Measurements from ENCODE around the gene CSNK1G2.

The CSNK1G2 gene

GRCh38 chr19:1944088-1944915 lies 3.3 kb downstream of the CSNK1G2 start:
- no peak for DNase-seq

- DNase-seq, result no peak
Measured at GRCh38 chr19:1944916-1945561, 4.1 kb downstream of the CSNK1G2 start.

- peak in 1 of 14 donors; percentile 25 for DNase-seq
Measured at GRCh38 chr19:1945899-1946298, 4.9 kb downstream of the CSNK1G2 start.

- no peak for DNase-seq
Measured at GRCh38 chr19:1947651-1948209, 6.8 kb downstream of the CSNK1G2 start.

- DNase-seq, result no peak
Measured at GRCh38 chr19:1949304-1950101, 8.5 kb downstream of the CSNK1G2 start.

GRCh38 chr19:1950640-1951039 lies 9.7 kb downstream of the CSNK1G2 start:
- DNase-seq, result no peak

- no peak for DNase-seq
Measured at GRCh38 chr19:1952635-1953034, 11.7 kb downstream of the CSNK1G2 start.

GRCh38 chr19:1953037-1953436 lies 12.1 kb downstream of the CSNK1G2 start:
- no peak for DNase-seq

- DNase-seq, result no peak
Measured at GRCh38 chr19:1953441-1954094, 12.6 kb downstream of the CSNK1G2 start.

GRCh38 chr19:1954532-1954933 lies 13.6 kb downstream of the CSNK1G2 start:
- no peak for DNase-seq

- DNase-seq, result peak in 1 of 14 donors; percentile 75
Measured at GRCh38 chr19:1955171-1956121, 14.5 kb downstream of the CSNK1G2 start.

- DNase-seq, result peak in 1 of 14 donors; percentile 75
Measured at GRCh38 chr19:1956122-1956494, 15.1 kb downstream of the CSNK1G2 start.

GRCh38 chr19:1956868-1957492 lies 16.0 kb downstream of the CSNK1G2 start:
- DNase-seq, result peak in 13 of 14 donors; percentile 29 to 91 (median 81)

GRCh38 chr19:1957562-1958248 lies 16.7 kb downstream of the CSNK1G2 start:
- DNase-seq, result no peak

GRCh38 chr19:1959928-1960589 lies 19.1 kb downstream of the CSNK1G2 start:
- no peak for DNase-seq

- DNase-seq, result no peak
Measured at GRCh38 chr19:1961000-1961883, 20.3 kb downstream of the CSNK1G2 start.

- no peak for DNase-seq
Measured at GRCh38 chr19:1962674-1963073, 21.7 kb downstream of the CSNK1G2 start.

- DNase-seq, result no peak
Measured at GRCh38 chr19:1967087-1967608, 26.2 kb downstream of the CSNK1G2 start.
